NCI-H1930 (cell line): ENCODE measurements around the gene TMC7.
"Not testable (repeated sequence)": the region's sequence is repeated elsewhere in the genome, so short reads cannot be mapped to it uniquely, and the experiment has no call there.

Experiments used
- DNase-seq, 2 experiments: peaks; one replicate each; lab custom pipeline; 2025; lab: John Stamatoyannopoulos, UW

Gene TMC7

GRCh38 chr16:18983565-18984434, at the start of gene TMC7:
Gene TMC7 (plus strand): TSS chr16:18983934. CDS start chr16:18984064, 130 bp downstream.
- DNase-seq: peak; percentile 83 to 88

GRCh38 chr16:18936727-18937340, 46.9 kb upstream of the TMC7 start:
- DNase-seq: no peak

GRCh38 chr16:18937390-18937789, 46.3 kb upstream of the TMC7 start:
- no peak for DNase-seq

GRCh38 chr16:18938986-18939385, 44.7 kb upstream of the TMC7 start:
- no peak for DNase-seq

GRCh38 chr16:18941471-18941870, 42.3 kb upstream of the TMC7 start:
- DNase-seq: no peak

GRCh38 chr16:18942061-18942460, 41.7 kb upstream of the TMC7 start:
- DNase-seq: no peak

GRCh38 chr16:18943414-18943813, 40.3 kb upstream of the TMC7 start:
- no peak for DNase-seq

GRCh38 chr16:18945233-18945632, 38.5 kb upstream of the TMC7 start:
- no peak for DNase-seq

- no peak for DNase-seq
Measured at GRCh38 chr16:18948372-18949020, 35.2 kb upstream of the TMC7 start.

- DNase-seq: no peak
Measured at GRCh38 chr16:18950469-18951185, 33.1 kb upstream of the TMC7 start.

GRCh38 chr16:18953547-18953946, 30.2 kb upstream of the TMC7 start:
- no peak for DNase-seq

- peak in 1 of 2 experiments; percentile 15 for DNase-seq
Measured at GRCh38 chr16:18955874-18956580, 27.7 kb upstream of the TMC7 start.

- DNase-seq: not testable (repeated sequence)
Measured at GRCh38 chr16:18956658-18957241, 27.0 kb upstream of the TMC7 start.

- no peak for DNase-seq
Measured at GRCh38 chr16:18958621-18959029, 25.1 kb upstream of the TMC7 start.

GRCh38 chr16:18959031-18959505, 24.7 kb upstream of the TMC7 start:
- DNase-seq: no peak

GRCh38 chr16:18965555-18965954, 18.2 kb upstream of the TMC7 start:
- DNase-seq: no peak

- no peak for DNase-seq
Measured at GRCh38 chr16:18966791-18967190, 16.9 kb upstream of the TMC7 start.

- DNase-seq: peak; percentile 83 to 90
Measured at GRCh38 chr16:18969050-18969854, 14.5 kb upstream of the TMC7 start.

GRCh38 chr16:18969855-18970240, 13.9 kb upstream of the TMC7 start:
- no peak for DNase-seq

GRCh38 chr16:18975109-18975508, 8.6 kb upstream of the TMC7 start:
- DNase-seq: no peak
